HepG2 (cell line): ENCODE results near the gene ZDHHC14. TPM values are rescaled to one million over a fixed set of nuclear protein-coding genes. Genes with fewer than 3 reads are reported as not detected.

Experiments
- CTCF ChIP-seq: sonication (generic); formaldehyde crosslinking; IDR thresholded peaks from 2 replicates; pipeline ENCODE4 v1.5.0; 2020; ENCODE audit warnings: mild to moderate bottlenecking, missing genetic modification reagents, moderate library complexity
- HNF4G ChIP-seq, 2 experiments: sonication (generic) in 1 of 2; formaldehyde crosslinking in 1 of 2; IDR thresholded peaks; 2 replicates each; pipeline versions ENCODE4 v1.4.0 to v1.6.1; 2011 to 2020; ENCODE audit warnings: borderline replicate concordance in 2 of 2, low read depth in 2 of 2, mild to moderate bottlenecking in 2 of 2, low read length in 1 of 2, missing genetic modification reagents in 1 of 2, moderate library complexity in 1 of 2
- KDM5A ChIP-seq: fragments of 200-600 bp; sonication (generic); IDR thresholded peaks from 2 replicates; pipeline ENCODE4 v1.7.0; 2018; ENCODE audit warnings: antibody characterized with exemption, mild to moderate bottlenecking, low read length, borderline replicate concordance
- NFIB ChIP-seq: sonication (generic); formaldehyde crosslinking; IDR thresholded peaks from 2 replicates; pipeline ENCODE4 v1.9.0; 2021; ENCODE audit warnings: missing genetic modification reagents, mild to moderate bottlenecking, borderline replicate concordance
- PPARG ChIP-seq: conservative IDR thresholded peaks from 2 replicates; pipeline ENCODE4 v1.6.1; 2016; ENCODE audit warnings: missing biosample characterization, missing genetic modification reagents
- RARA ChIP-seq: IDR thresholded peaks from 2 replicates; pipeline ENCODE4 v1.6.1; 2016; ENCODE audit warnings: missing genetic modification reagents, missing compliant biosample characterization
- SMC3 ChIP-seq: IDR thresholded peaks from 2 replicates; pipeline ENCODE4 v1.6.1; 2011; ENCODE audit warnings: low read length, improper control_type of control experiment
- YY1 ChIP-seq: IDR thresholded peaks from 2 replicates; pipeline ENCODE4 v1.6.1; 2011; ENCODE audit warnings: low read length, low read depth, moderate library complexity, mild to moderate bottlenecking; ENCODE audit not compliant: insufficient read depth, insufficient replicate concordance
- ZNF616 ChIP-seq: sonication (generic); formaldehyde crosslinking; IDR thresholded peaks from 2 replicates; pipeline ENCODE4 v1.5.0; 2020; ENCODE audit warnings: low read depth, mild to moderate bottlenecking, missing genetic modification reagents
- ZSCAN9 ChIP-seq: IDR thresholded peaks from 2 replicates; pipeline ENCODE4 v1.6.1; 2016; ENCODE audit warnings: borderline replicate concordance
- polyA plus RNA-seq, 8 experiments: library from polyadenylated mRNA; depleted of rRNA in 3 of 8; stranded (reverse) in 7 of 8; unstranded in 1 of 8; fragments of >200 nt; fragmentation: Illumina TruSeq in 4 of 8; extraction: Trizol in 4 of 8; gene quantifications; 2 replicates each; pipeline versions ENCODE4 v1.2.1 to v1.2.3, GENCODE V29; 2011 to 2016; ENCODE audit warnings: low read depth in 4 of 8, missing spikeins in 1 of 8, mixed read lengths in 1 of 8; ENCODE audit not compliant: insufficient read depth in 1 of 8
- total RNA-seq, 5 experiments: library from RNA; depleted of rRNA; stranded (reverse); fragments of >200 nt; fragmentation: Illumina TruSeq; extraction: Trizol; gene quantifications; 2 replicates each; pipeline ENCODE4 v1.2.3, GENCODE V29; 2016; ENCODE audit warnings: low read depth in 1 of 5
- TF ChIP-seq, protein P1 (sequence below): sonication (generic); formaldehyde crosslinking; IDR thresholded peaks from 2 replicates; pipeline ENCODE4 v1.4.0; 2020; ENCODE audit warnings: missing genetic modification reagents, borderline replicate concordance
- TF ChIP-seq, protein P2 (sequence below): sonication (generic); formaldehyde crosslinking; IDR thresholded peaks from 2 replicates; pipeline ENCODE4 v1.5.1; 2020; ENCODE audit warnings: mild to moderate bottlenecking, missing genetic modification reagents, moderate library complexity
- TF ChIP-seq, protein P3 (sequence below): sonication (generic); formaldehyde crosslinking; IDR thresholded peaks from 2 replicates; pipeline ENCODE4 v1.5.0; 2020; ENCODE audit warnings: missing genetic modification reagents, mild to moderate bottlenecking, borderline replicate concordance
- TF ChIP-seq, protein P4 (sequence below): sonication (generic); formaldehyde crosslinking; IDR thresholded peaks from 2 replicates; pipeline ENCODE4 v1.4.0; 2020; ENCODE audit warnings: missing genetic modification reagents

The ZDHHC14 gene
- total and polyA plus RNA-seq, 2 of the 13 experiments (the other 11 are each of a cell fraction or from before 2014, with no cell fraction given): 3.7 to 9.5 TPM

DNA sequence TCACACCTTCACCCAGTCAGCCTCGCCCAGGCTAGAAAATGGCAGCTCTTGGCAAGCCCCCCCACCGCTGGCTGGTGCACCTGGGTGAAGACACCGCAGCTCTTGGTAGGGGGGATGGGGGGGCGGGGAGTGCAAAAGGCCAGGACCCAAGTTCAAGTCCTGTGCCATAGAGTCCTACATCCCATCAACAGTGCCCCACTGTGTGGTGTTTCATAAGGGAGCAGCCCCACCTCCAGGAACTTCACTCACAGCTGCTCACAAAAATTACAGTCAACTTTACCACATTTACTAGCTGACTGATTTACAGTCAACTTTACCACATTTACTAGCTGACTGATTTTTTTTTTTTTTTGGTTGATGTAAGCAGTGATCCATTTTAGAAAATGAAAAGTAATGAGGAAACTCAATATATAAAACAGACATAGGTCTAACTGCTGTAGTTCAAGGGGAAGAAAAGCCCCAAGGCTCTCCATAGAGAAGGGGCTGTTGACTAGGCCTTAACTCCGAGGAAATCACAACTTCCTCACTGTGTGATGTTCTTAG, 233.1 kb downstream of the ZDHHC14 start (continued):
- peak; percentile 28; the same call in 1 of the 2 replicates for TF ChIP-seq SMC3
- TF ChIP-seq, protein P1, sequence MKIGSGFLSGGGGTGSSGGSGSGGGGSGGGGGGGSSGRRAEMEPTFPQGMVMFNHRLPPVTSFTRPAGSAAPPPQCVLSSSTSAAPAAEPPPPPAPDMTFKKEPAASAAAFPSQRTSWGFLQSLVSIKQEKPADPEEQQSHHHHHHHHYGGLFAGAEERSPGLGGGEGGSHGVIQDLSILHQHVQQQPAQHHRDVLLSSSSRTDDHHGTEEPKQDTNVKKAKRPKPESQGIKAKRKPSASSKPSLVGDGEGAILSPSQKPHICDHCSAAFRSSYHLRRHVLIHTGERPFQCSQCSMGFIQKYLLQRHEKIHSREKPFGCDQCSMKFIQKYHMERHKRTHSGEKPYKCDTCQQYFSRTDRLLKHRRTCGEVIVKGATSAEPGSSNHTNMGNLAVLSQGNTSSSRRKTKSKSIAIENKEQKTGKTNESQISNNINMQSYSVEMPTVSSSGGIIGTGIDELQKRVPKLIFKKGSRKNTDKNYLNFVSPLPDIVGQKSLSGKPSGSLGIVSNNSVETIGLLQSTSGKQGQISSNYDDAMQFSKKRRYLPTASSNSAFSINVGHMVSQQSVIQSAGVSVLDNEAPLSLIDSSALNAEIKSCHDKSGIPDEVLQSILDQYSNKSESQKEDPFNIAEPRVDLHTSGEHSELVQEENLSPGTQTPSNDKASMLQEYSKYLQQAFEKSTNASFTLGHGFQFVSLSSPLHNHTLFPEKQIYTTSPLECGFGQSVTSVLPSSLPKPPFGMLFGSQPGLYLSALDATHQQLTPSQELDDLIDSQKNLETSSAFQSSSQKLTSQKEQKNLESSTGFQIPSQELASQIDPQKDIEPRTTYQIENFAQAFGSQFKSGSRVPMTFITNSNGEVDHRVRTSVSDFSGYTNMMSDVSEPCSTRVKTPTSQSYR (CRISPR knock-in tag): peak; percentile 67; the same call in 1 of the 2 replicates
- TF ChIP-seq, protein P2, sequence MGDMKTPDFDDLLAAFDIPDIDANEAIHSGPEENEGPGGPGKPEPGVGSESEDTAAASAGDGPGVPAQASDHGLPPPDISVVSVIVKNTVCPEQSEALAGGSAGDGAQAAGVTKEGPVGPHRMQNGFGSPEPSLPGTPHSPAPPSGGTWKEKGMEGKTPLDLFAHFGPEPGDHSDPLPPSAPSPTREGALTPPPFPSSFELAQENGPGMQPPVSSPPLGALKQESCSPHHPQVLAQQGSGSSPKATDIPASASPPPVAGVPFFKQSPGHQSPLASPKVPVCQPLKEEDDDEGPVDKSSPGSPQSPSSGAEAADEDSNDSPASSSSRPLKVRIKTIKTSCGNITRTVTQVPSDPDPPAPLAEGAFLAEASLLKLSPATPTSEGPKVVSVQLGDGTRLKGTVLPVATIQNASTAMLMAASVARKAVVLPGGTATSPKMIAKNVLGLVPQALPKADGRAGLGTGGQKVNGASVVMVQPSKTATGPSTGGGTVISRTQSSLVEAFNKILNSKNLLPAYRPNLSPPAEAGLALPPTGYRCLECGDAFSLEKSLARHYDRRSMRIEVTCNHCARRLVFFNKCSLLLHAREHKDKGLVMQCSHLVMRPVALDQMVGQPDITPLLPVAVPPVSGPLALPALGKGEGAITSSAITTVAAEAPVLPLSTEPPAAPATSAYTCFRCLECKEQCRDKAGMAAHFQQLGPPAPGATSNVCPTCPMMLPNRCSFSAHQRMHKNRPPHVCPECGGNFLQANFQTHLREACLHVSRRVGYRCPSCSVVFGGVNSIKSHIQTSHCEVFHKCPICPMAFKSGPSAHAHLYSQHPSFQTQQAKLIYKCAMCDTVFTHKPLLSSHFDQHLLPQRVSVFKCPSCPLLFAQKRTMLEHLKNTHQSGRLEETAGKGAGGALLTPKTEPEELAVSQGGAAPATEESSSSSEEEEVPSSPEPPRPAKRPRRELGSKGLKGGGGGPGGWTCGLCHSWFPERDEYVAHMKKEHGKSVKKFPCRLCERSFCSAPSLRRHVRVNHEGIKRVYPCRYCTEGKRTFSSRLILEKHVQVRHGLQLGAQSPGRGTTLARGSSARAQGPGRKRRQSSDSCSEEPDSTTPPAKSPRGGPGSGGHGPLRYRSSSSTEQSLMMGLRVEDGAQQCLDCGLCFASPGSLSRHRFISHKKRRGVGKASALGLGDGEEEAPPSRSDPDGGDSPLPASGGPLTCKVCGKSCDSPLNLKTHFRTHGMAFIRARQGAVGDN (CRISPR knock-in tag): peak; percentile 35; the same call in 1 of the 2 replicates
- peak; percentile 47; the same call in 1 of the 2 replicates for TF ChIP-seq RARA (CRISPR knock-in tag)
- peak; percentile 85 for TF ChIP-seq CTCF (CRISPR knock-in tag)
- TF ChIP-seq YY1: peak; percentile 53
- TF ChIP-seq, protein P3, sequence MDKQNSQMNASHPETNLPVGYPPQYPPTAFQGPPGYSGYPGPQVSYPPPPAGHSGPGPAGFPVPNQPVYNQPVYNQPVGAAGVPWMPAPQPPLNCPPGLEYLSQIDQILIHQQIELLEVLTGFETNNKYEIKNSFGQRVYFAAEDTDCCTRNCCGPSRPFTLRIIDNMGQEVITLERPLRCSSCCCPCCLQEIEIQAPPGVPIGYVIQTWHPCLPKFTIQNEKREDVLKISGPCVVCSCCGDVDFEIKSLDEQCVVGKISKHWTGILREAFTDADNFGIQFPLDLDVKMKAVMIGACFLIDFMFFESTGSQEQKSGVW (CRISPR knock-in tag): peak; percentile 45; the same call in 1 of the 2 replicates
- 0 out of 2 replicates have a peak, but pooled peaks have one; percentile 11 for TF ChIP-seq ZNF616
- TF ChIP-seq KDM5A: 0 out of 2 replicates have a peak, but pooled peaks have one; percentile 56
- TF ChIP-seq PPARG (CRISPR knock-in tag): peak; percentile 49; the same call in 1 of the 2 replicates
- TF ChIP-seq HNF4G (IDR thresholded peaks at IDR 0.05; ENCODE audit: borderline replicate concordance, low read depth, low read length): peak; percentile 40; the same call in 1 of the 2 replicates
- TF ChIP-seq HNF4G (CRISPR knock-in tag; IDR thresholded peaks at IDR 0.05; ENCODE audit: borderline replicate concordance, low read depth): no peak
- TF ChIP-seq, protein P4, sequence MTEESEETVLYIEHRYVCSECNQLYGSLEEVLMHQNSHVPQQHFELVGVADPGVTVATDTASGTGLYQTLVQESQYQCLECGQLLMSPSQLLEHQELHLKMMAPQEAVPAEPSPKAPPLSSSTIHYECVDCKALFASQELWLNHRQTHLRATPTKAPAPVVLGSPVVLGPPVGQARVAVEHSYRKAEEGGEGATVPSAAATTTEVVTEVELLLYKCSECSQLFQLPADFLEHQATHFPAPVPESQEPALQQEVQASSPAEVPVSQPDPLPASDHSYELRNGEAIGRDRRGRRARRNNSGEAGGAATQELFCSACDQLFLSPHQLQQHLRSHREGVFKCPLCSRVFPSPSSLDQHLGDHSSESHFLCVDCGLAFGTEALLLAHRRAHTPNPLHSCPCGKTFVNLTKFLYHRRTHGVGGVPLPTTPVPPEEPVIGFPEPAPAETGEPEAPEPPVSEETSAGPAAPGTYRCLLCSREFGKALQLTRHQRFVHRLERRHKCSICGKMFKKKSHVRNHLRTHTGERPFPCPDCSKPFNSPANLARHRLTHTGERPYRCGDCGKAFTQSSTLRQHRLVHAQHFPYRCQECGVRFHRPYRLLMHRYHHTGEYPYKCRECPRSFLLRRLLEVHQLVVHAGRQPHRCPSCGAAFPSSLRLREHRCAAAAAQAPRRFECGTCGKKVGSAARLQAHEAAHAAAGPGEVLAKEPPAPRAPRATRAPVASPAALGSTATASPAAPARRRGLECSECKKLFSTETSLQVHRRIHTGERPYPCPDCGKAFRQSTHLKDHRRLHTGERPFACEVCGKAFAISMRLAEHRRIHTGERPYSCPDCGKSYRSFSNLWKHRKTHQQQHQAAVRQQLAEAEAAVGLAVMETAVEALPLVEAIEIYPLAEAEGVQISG (CRISPR knock-in tag): 0 out of 2 replicates have a peak, but pooled peaks have one; percentile 10
- no peak for TF ChIP-seq NFIB (CRISPR knock-in tag)
- TF ChIP-seq ZSCAN9 (CRISPR knock-in tag): 0 out of 2 replicates have a peak, but pooled peaks have one; percentile 31
